HL-60 (cell line): ENCODE measurements around the gene STAT6.

Experiments
- DNase-seq, 2 experiments: peaks; one replicate each; pipeline ENCODE4 v3.0.0-alpha.2; 2010 to 2020; ENCODE audit warnings: low read depth in 1 of 2, low spot score in 1 of 2
- H3K27ac ChIP-seq: fragments of 250-450 bp; sonication (Bioruptor Pico); replicated peaks from 2 replicates; pipeline ENCODE4 v1.5.1; 2020; ENCODE audit warnings: mild to moderate bottlenecking, moderate library complexity
- H3K27me3 ChIP-seq: fragments of 250-450 bp; sonication (Bioruptor Pico); 2 replicates; pipeline ENCODE4 v1.5.1; 2021; ENCODE audit warnings: mild to moderate bottlenecking, moderate library complexity; ENCODE audit not compliant: insufficient read depth, poor library complexity, severe bottlenecking
- H3K4me3 ChIP-seq: replicated peaks from 2 replicates; pipeline ENCODE4 v1.5.1; 2011; ENCODE audit warnings: mild to moderate bottlenecking, control low read depth, low read length; ENCODE audit not compliant: insufficient read depth
- CTCF ChIP-seq: IDR thresholded peaks from one replicate; pipeline ENCODE4 v1.5.1; 2011; ENCODE audit warnings: low read length, control low read depth, inconsistent platforms; ENCODE audit not compliant: insufficient read depth
- GABPA ChIP-seq: IDR thresholded peaks from 2 replicates; pipeline ENCODE4 v1.6.1; 2012; ENCODE audit warnings: low read depth
- POLR2AphosphoS5 ChIP-seq: IDR thresholded peaks from 2 replicates; pipeline ENCODE4 v1.6.1; 2012; ENCODE audit warnings: low read depth
- REST ChIP-seq: IDR thresholded peaks from 2 replicates; pipeline ENCODE4 v1.6.1; 2012; ENCODE audit warnings: low read depth; ENCODE audit not compliant: insufficient replicate concordance
- SPI1 ChIP-seq: IDR thresholded peaks from 2 replicates; pipeline ENCODE4 v1.6.1; 2012; ENCODE audit warnings: low read depth, mild to moderate bottlenecking, borderline replicate concordance

Gene STAT6

GRCh38 chr12:57110104-57111030, 795 bp downstream of the STAT6 start:
- no peak for TF ChIP-seq CTCF
- TF ChIP-seq POLR2AphosphoS5 = peak; percentile 43
- peak; percentile 37; the same call in 1 of the 2 replicates for TF ChIP-seq SPI1
- TF ChIP-seq REST = no peak
- peak; percentile 11; the same call in 1 of the 2 replicates for TF ChIP-seq GABPA
- Histone ChIP-seq H3K27ac (peak overlapping the region; percentile 98), H3K27me3 (no peaks in the 10 kb centered on the region), H3K4me3 (peak overlapping the region; percentile 67)
- peak; percentile 86 to 87 for DNase-seq

GRCh38 chr12:57109207-57110103, 1.7 kb downstream of the STAT6 start:
- H3K4me3 ChIP-seq = peak overlapping the region; percentile 67
- TF ChIP-seq POLR2AphosphoS5 = no peak
- no peak for TF ChIP-seq GABPA
- no peak for TF ChIP-seq CTCF
- TF ChIP-seq SPI1 = no peak
- no peak for TF ChIP-seq REST
- no peak for DNase-seq
- peak overlapping the region; percentile 98 for H3K27ac ChIP-seq
- H3K27me3 ChIP-seq = no peaks in the 10 kb centered on the region

- no peak overlapping the region for H3K4me3 ChIP-seq
- DNase-seq = no peak
- no peaks in the 10 kb centered on the region for H3K27me3 ChIP-seq
- no peak overlapping the region for H3K27ac ChIP-seq
- TF ChIP-seq GABPA (no peak), POLR2AphosphoS5 (no peak), REST (no peak), CTCF (no peak), SPI1 (no peak)
Measured at GRCh38 chr12:57107456-57108155, 3.6 kb downstream of the STAT6 start.
